ENCODE data around the gene ZBTB4.
A peak's percentile ranks its signal among the peaks of the same experiment; 100 is the strongest.

The ZBTB4 gene

DNA sequence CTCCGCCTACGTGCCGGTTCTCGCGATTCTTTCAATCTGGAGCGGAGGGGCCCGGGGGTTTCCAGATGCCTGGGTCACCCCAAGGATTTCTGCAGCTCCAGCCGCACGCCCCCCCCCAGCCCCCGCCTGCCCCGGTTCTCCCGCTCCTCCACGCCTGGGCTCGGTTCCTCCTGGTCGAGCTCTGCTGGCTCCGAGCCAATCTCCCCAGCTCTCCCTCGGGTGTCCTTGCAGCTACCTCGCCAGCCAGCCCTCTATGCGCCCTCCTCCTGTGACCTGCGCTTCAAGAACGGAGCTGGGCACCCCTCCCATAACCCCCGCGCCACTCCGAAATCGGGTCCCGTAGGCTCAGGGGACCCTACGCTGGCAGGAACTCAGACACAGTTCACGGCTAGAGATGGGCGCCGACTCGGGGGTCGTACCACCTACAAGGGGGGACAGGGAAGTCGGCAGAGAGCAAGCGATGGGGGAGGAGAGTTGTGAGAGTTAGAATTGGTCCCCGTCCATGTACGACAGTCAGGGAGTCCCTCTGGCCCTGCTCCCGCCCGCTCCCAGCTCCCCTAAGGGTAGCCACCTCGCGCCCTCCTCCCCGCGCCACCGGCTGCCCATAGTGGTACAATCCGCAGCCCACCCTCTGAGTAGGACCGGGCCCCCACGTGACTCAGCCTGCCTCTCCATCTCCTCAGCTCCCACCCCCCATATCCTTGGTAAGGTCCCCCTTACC, 39.2 kb downstream of the ZBTB4 start:
- DNase-seq (ENCODE audit: low spot score) = no peak

GRCh38 chr17:7439462-7440112, 39.8 kb downstream of the ZBTB4 start, which contains the start of gene FGF11:
TSS of gene FGF11 (plus strand) at chr17:7439512. CDS start at chr17:7439621, 109 bp downstream.
- no peak for DNase-seq (ENCODE audit: low spot score)

DNA sequence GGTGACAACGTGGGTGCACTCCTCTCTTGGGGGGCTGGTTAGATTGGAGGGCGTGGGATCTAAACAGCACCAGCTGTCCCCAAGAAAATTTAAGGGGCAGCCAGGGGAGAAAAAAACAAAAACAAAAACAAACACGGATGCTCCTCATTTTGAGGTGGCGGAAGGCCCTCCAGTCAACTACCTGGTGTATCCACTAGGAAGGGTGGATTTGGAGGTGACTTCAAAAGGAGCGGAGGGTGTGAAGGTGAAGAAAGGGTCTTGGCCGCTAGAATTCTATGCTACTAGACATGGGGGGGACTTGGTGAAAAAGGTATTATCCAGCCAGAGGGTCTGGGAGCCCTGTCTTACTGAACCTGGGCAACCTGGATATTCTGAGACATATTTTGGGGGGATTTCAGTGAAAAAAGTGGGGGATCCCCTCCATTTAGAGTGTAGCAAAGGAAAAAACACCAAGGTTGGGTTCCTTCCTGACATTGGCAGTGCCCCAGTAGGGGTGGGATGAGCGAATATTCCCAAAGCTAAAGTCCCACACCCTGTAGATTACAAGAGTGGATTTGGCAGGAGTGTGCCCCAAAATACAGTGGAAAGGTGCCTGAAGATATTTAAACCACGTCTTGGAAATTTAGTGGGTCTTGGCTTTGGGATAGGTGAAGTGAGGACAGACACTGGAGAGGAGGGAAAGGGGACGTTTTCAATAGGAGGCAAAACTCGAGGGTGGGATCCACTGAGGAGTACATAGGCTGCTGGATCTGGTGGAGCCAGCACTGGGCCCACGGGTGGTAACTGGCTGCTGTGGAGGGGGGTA, 40.6 kb downstream of the ZBTB4 start:
- no peak for DNase-seq (ENCODE audit: low spot score)

DNA sequence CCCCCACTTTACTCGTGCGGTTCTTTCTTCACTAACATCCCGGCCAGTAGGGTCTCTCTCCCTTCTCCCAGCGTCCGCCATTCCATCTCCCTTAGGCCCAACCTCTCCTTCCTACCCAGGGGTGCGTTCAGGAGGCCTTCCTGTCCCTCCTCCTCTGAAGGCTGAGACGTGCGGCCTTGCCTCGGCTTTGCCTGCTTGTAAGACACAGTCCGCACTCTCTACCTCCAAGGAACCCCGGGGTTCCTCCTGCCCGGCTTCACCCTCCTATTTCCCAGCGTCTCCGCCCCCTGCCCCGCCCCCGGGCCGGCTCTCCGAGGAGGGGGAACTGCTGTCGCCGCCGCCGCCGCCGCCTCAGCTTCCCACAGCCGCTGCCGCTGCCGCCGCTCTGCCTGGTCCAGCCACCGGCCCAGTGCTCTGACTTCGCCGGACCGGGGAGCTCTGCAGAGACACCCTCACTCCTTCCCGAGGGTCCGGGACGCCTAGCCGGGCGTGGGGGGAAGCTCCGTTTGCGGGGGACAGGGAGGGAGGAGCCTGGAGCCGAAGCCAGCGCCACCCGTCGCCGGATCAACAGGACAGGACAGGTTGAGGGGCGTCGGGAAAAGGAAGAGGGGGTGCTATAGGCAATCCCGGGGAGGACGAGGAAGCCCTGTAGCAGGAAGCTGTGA, 41.3 kb downstream of the ZBTB4 start:
- DNase-seq (ENCODE audit: low spot score) = no peak

DNA sequence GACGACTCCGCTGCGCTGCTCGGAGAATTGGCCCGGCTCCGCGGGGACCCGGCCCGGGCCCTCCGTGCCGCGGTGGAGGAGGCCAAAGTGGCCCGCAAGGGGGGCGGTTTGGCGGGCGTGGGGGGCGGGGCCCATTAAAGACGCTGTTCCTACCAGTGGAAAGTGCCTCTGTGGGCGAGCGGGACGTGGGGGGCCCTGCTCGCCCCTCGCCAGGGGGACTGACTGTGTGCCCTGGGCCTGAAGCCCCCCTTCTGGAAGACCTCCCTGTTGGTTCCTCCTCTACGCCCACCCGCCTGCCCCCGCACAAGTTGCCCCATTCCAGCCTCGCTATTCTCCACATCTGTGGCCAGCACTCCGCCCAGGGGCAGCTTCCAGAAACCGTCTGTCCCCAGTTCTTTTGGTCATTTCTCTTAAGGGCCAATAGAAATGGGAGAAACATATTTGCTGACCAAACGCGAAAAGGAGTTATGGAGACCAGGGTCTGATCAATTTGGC, 42.0 kb downstream of the ZBTB4 start:
- no peak for DNase-seq (ENCODE audit: low spot score)

- peak; percentile 81 for DNase-seq (ENCODE audit: low spot score)
Measured at GRCh38 chr17:7436556-7437368, 42.7 kb downstream of the ZBTB4 start.

- no peak for DNase-seq (ENCODE audit: low spot score)
Measured at GRCh38 chr17:7435676-7436555, 43.5 kb downstream of the ZBTB4 start.

GRCh38 chr17:7432296-7432695, 47.1 kb downstream of the ZBTB4 start:
- DNase-seq (ENCODE audit: low spot score) = no peak

- DNase-seq (ENCODE audit: low spot score) = no peak
Measured at GRCh38 chr17:7431231-7431630, 48.2 kb downstream of the ZBTB4 start.

- DNase-seq (ENCODE audit: low spot score) = no peak
Measured at GRCh38 chr17:7429722-7430121, 49.7 kb downstream of the ZBTB4 start.

DNA sequence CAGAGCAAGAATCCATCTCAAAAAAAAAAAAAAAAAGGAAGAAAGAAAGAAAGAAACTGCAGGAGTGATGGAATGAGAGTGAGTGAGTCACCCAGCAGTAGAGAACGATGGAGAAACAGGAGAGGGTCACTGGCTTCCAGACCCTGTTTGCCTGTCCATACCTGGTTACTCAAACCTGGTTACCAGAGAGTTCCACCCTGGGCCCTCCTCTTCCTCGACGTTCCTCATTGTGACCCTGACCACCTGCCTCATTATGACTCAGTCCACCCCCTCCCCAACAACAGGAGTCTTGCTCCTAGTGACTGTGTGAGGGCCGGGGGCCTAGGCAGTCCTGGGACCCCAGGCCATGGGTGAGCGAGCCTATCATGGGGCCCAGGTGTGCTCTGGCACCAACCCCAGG, 50.9 kb downstream of the ZBTB4 start, which contains the start of gene SPEM3:
TSS of gene SPEM3 (plus strand) at position 301 of the 400 bp plus-strand sequence. CDS start at position 347, 46 bp downstream.
- DNase-seq (ENCODE audit: low spot score) = no peak

GRCh38 chr17:7427549-7427948, 51.9 kb downstream of the ZBTB4 start:
- no peak for DNase-seq (ENCODE audit: low spot score)

GRCh38 chr17:7426896-7427489, 52.4 kb downstream of the ZBTB4 start:
- DNase-seq (ENCODE audit: low spot score) = no peak

DNA sequence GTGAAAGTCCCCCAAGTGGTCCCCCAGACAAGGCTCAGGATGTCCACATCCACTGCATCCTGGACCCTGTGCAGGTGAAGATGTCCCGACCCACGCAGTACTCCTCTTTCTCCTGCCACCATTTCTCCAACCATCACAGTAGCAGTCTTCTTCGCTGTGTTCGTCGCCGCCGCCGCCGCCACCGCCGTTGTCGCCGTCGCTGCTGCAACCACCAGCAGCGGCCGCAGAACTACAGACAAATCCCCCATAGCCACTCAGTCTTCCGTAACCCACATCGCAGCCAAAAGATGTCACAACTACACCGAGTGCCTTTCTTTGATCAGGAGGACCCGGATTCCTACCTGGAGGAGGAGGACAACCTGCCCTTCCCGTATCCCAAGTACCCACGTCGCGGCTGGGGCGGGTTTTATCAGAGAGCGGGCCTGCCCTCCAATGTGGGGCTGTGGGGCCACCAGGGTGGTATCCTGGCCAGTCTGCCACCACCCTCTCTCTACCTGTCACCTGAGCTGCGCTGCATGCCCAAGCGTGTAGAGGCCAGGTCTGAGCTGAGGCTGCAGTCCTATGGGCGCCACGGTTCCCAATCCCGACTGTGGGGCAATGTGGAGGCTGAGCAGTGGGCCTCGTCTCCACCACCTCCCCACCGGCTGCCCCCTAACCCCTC, 53.1 kb downstream of the ZBTB4 start:
- no peak for DNase-seq (ENCODE audit: low spot score)

GRCh38 chr17:7425756-7426155, 53.7 kb downstream of the ZBTB4 start:
- no peak for DNase-seq (ENCODE audit: low spot score)

DNA sequence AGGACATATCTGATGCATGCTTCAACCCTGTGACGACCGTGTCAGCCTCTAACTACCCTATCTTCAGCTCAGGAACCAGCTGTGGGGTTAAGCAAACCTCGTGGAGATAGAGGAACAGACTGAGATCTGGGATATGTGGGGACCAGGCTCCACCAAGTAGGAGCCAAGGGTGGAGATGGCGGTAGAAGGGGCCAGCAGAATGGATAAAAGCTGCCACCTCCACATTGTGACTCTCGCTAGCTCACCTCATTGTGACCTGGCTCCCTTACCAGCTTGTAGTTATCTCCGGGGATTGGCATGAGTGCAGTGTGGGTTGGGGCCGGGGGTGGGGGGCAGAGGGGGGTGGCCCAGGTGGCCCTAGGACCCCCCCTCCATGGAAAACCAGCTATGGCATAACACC, 54.1 kb downstream of the ZBTB4 start, which contains the start of gene SPEM2:
TSS of gene SPEM2 (plus strand) at position 301 of the 400 bp plus-strand sequence. CDS start at position 374, 73 bp downstream.
- no peak for DNase-seq (ENCODE audit: low spot score)

DNA sequence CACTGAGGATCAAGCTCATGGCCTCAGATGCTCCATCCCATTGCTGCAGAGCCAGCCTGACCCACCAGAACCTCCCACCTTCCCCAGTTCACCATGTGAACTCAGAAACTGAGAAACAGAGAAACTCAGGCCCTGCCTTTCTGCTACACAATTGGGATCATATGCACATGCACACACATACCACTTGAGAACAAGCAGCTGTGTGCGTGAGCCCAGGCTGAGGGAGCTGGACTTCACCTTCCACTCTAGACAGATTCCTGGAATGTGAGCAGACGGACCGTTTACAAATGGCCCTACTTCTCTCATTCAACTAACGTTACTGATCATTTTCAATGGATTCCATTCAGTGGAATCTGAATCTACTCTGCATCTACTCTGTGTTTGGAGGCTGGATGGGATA, 55.8 kb downstream of the ZBTB4 start:
- no peak for DNase-seq (ENCODE audit: low spot score)

DNA sequence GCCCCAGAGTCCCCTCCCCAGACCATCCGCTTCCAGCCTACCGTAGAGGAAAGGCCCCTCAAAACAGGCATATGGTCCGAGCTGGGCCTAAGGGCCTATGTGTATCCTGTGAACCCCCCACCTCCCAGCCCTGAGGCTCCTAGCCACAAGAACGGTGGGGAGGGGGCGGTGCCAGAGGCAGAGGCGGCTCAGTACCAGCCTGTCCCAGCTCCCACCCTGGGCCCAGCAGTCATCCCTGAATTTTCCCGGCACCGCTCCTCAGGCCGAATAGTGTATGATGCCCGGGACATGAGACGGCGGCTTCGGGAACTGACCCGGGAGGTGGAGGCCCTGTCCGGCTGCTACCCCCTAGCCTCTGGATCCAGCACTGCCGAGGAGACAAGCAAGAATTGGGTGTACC, 58.2 kb downstream of the ZBTB4 start:
- no peak for DNase-seq (ENCODE audit: low spot score)

All from AG08395 (cell line).